CMK (cell line): ENCODE data around the gene ZIC2.

Experiments used
- DNase-seq: peaks from one replicate; pipeline ENCODE4 v3.0.0-alpha.2; 2010; ENCODE audit warnings: low read depth

ZIC2 gene

DNA sequence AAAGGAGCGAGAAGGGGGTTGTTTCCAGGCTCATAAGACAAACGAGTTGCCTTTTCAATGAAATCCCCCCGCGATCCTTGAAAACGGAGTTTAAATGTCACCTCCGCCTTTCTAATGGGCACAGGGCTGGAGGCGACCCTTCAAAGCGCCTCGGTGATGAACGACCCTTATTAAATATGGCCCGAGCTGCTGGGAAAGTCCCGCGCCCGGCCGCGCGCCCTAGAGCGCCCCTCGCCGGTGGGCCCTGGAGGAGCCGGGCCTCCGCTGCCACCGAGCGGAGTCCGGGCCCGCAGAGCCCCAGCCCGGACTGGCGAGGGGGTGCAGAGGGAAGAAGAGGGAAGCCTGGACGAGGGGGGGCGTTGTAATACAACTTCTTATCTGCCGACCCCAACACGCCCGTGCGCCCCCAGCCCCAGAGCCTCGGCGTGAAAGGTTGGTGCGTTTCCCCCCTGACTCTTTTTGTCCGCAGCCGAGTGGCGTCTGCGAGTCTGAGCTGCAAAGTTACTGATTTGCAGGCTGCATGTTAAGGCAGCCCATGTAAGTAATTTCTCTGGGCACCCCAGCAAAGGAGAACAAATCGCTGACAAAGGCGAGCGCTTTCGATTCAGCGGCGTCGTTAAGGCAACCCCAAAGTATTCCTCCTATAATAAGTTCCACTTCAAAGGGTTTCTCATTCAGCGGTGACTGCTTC lies 21.9 kb upstream of the ZIC2 start:
- no peak for DNase-seq

DNA sequence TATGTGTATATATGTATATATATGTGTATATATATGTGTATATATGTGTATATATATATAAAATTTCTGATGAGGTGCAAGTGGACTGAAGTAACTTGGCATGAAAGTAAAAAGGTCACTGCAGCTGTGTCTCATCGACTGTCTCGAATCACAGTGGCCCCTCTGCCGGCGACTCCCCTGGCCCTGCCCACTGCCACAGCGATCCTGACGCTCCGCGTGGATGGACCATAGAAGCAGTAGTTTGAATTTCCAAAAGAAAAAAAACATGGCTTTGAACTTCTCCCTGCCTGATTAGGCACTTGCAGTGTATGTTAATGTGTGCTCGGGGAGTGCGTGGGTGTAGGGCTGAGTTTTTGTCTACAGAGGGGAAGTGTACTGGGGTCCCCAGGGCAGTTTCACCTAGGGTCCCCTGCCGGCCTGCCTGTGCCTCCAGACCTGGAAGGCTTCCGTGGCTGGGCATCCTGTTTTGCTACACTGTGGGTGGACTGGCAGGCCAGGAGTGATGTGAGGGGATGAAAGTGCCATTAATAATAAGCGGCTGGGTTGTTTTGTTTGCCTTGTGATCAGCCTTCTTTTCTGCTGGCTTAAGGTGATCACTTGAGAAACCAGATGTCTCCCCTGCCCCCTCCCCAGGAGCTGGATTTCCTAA lies 20.8 kb upstream of the ZIC2 start:
- no peak for DNase-seq

DNA sequence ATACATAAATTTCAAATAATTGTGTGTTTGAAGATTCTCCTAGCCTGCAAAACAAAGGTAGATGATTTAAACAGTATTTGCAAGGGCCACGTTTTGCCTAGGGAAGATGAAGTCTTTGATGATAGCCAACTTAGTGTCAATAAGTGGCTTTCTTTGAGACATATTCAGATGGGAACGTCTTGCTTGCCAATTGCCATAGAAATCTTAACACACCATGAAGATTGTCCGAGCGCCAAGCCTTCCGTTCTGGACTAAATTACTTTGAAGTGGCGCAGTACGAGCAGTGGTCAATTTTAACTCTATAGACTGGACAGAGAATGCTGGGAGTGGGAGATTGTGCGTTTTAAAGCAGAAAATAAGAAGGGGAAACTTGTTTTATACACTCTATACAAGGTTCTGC lies 19.9 kb upstream of the ZIC2 start:
- DNase-seq: no peak

DNA sequence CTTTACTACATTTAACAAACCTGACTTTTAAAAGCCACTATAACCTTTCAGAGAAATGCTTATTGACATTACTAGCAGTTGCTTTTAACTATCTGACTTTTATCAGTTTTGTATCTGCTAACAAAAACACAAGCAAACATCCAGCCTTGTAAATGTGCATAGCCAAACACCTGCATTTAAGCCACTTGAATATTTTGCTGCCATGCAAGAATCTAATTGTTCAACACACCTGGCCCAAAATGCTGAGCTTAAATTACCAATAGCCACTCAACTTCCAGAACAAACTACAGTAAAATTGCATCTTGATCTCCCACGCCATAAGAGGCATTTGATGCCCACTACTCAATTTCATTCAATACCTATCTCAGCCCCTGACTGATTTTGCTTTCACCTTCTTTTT lies 19.3 kb upstream of the ZIC2 start:
- DNase-seq: no peak

DNA sequence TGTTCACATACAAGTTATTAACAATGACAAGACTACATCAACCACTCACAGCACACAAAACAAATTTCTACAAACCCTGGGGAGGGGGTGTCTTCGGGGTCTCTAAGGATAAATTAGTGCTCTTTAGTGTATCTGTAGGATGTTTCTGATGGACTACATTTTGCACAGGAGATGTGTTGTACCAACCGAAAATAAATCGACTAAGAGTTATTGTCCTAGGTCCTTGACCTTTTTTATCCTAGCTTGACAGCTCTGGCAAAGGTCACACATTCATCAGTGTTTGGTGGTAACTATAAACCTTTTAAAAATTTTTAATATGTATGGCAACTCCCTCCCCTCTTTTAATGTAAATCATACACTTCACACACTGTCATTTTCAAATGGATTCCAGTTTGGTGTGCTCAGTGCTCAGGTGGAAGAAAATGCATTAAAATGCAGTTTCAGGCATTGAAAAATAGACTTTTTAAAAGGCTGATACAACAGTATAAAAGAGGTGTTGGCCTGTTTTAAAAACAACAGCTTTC lies 17.7 kb upstream of the ZIC2 start:
- no peak for DNase-seq

DNA sequence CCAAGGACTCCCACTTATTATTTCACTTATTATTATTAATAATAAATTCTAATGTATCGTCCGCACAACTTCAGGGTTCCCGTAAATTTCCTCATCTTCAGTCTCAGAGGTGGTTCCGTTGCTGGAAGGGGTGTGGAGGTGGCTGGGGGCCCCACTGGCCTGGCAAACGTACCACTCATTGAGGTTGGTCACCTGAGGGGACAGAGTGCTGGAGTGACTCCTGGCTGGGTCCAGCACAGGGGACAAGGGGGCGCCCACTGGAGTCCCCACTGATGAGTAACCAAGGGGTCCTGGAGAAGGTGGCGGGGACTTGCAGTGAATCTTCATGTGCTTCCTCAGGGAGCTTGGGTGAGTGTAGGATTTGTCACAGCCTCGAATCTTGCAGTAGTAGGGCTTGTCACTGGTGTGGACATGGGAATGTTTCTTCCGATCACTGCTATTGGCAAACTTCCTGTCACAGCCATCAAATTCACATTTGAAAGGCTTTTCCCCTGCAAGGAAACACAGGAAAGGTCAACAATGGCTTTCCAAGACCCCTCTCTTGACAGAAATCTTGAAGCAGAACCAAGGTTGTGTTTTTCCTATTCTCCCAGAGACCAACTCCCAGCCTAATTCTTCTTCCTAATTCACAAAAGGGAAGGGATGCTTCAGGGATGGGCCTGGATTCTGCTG lies 16.1 kb upstream of the ZIC2 start:
- no peak for DNase-seq

DNA sequence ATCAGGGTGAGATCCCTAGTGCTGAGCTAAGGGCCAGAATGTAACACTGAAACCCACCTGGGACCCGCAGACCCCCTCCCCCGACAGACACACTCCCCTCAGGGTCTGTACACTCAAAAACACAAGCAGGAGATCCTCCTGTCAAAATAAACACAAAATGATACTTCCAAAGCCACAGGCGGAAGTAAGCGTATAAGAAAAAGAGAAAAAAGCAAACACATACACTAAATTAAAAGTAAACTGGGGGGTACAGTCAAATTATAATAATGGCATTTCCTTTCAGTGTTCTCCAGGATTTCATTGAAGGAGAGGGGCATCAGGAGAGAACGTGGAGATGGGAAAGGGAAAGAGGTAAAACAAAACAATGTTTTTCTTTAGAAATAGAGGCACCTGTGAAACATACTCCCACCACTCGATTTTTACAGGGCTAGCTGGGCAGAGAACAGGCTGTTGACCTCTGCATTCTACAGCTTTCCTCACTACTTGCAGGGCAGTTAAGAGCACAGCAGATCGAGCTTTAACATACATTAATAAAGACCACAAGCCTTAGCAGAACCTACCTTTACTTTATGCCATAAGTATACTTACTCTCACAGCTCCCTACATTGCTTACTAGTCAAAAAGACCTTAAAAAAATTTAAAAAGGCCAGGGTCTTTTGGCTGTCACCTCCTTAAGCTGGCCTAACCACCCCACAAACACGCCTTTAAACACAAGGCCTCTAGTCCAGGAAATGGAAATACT lies 15.3 kb upstream of the ZIC2 start:
- DNase-seq: no peak

DNA sequence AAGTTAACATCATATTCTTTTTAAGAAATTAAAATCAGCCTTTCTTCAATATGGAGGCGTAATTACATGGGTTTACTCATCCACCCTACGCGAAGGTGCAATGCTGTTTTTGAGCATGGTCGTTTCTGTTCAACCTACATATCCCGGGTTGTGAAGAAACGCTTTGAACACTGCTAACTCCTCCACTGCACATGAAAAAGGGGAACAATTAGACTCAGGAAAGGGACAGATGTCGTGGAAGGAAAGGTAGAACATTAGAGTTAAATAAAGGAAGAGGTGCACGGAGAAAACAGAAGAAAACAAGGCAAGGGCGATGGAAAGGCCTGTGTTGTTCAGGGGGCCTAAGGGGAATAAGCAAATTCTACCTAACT lies 14.1 kb upstream of the ZIC2 start:
- DNase-seq: no peak

DNA sequence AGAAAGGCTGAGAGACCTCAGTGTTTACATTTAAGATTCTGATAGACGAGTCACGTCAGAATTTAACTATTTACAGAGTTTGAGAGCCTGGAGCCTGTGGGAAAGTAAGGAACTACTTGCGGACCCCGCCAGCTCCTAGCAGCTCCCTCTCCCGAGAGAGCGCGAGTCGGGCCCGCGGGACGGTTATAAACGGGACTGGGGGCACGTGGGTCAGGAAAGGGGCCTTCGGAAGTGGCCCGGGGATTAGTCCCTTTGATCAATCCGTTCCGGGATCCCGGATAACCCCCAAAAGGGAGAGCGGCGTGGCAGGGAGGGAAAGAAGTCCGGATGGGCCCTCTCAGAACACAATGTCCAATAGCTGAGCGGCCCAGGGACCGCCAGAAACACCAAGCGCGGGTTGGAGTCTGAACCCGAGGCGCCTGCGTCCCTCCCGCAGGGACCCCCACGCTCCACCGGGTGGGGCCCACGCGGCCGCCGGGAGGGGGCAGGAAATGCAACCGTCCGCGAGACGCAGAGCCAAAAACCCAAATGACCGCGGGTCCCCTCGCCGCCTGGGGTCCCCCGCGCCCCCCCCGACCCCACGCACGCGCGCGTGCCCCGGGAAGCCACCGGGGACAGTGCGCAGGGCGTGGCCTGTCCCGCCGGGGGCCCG lies 13.6 kb upstream of the ZIC2 start:
- DNase-seq: no peak

DNA sequence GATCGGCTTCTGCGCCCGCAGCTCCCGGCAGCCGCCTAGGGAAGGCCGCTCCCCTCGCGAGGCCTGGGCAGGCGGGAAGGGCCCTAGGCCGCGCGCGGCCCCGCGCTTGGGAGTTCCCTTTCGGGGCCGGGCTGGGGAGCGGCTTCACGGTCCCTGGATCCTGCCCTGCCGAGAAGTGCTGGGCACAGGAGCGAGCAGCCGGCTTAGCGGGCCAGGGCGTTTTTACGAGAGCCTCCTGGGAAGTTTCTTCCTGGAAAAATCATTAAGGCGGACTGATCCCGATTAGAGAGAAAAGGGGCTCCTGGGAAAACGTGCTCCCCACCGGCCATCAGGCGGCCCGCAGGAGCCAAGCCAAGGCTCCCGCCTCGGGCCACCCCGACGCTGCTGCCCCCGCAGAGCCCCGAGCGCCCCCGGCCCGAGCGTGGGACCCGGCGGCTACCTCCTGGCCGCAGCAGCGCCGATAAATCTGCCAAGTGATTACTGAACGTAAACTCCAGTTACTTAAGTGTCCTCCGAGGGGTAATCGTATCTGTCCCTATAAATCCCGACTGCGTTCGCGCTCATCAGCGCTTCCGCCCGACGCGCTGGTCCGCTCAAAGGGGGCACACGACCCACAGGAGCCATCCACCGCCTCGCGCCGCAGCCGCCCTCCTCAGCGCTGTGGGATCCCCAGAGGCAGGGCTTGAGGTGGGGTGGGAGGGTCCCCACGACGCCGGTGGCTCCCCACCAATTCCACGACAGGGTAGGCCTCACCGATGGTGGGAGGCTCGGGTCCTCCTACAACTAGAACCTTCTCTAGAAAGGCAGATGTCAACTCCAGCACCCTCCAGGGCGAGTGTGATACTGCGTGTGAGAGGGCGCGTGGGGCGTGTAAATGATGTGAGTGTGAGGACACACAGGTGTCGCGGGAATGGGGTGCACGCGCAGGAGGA lies 12.8 kb upstream of the ZIC2 start:
- DNase-seq: no peak

DNA sequence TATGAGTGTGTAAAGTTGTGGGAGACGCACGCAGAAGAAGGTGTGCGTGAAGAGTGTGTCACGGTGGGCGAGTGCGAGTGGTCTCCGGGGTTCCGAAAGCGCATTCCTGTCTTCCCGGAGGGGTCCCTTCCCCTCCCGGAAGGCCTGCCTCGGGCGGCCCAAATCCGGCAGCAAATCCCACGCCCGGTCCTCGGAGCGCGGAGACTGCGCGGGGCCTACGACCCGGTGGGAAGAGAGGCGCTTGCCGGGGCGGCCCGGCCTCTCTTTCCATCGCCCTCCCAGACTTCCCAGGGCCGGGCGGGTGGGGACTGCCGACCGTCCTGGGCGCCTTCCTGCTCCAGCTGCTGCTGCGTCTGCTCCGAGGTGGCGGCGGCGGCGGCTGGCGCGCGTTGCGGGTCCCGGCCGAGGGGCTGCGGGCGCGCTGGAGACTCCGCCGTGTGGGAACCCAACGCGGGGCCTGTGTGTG lies 12.1 kb upstream of the ZIC2 start:
- no peak for DNase-seq

DNA sequence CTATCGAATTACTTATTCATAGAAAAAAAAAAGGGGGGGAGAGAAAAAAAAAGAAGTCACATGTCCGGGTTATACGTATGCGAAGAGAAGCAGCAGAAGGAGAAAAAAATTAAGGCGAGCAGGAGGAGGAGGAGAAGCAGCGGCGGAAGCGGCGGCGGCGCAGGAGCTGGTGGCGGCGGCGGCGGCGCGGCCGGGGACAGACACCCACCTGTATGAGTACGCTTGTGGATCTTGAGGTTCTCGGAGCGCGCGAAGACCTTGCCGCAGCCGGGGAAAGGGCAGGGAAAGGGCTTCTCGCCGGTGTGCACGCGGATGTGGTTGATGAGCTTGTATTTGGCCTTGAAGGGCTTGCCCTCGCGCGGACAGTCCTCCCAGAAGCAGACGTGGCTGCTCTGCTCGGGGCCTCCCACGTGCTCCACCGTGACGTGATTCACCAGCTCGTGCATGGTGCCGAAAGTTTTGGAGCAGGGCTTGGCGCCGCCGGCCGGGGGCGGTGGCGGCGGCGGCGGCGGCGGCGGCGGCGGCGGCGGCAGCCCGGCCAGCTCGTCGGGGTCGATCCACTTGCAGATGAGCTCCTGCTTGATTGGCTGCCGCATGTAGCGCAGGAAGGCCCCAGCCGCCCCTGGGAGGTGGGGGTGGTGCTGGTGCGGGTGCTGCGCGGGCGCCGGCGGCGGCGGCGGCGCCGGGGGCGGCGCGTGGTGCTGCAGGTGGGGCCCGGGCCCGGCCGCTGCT lies 11.5 kb upstream of the ZIC2 start:
- DNase-seq: no peak

DNA sequence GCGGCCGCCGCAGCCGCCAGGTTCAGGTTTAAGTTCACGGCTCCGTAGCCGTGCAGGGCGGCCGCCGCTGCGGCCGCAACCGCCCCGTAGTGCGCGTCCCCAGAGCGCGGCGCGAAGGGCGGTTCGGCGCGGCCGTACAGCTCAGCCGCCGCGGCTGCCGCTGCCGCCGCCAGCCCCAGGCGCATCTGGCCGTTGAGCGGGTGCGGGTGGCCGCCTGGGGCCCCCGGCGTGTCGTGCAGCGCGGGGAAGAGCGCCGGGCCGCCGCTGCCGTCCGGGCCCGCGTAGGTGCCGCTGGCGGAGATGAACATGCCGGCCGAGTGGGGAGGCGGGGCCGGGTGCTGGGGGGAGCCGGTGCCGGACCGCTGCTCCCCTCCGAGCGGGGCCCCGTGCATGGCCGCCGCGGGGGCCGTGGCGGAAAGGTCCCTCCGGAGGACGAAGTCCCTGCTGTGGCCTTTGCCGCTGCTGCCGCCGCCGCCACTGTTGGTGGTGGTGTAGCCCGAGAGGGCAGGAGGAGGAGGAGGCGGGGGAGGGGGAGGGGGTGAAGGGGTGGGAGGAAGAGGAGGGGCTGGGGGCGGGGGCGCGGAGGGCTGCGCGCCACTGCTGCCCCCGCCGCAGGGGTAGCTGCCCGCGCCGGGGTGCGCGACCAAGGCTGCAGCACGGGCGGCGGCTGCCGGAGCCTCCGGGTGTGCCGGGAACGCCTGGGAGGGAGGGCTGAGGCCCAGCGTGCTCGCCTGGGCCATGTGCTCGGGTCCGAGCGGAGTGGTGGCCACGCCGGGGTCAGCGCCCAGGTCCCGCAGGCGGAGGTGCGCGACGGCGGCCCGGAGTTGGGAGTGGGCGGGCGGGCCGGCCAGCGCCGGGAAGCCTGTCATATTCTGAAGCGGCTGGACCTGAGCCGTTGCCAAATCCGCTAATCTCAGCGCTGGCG lies 10.7 kb upstream of the ZIC2 start:
- no peak for DNase-seq

DNA sequence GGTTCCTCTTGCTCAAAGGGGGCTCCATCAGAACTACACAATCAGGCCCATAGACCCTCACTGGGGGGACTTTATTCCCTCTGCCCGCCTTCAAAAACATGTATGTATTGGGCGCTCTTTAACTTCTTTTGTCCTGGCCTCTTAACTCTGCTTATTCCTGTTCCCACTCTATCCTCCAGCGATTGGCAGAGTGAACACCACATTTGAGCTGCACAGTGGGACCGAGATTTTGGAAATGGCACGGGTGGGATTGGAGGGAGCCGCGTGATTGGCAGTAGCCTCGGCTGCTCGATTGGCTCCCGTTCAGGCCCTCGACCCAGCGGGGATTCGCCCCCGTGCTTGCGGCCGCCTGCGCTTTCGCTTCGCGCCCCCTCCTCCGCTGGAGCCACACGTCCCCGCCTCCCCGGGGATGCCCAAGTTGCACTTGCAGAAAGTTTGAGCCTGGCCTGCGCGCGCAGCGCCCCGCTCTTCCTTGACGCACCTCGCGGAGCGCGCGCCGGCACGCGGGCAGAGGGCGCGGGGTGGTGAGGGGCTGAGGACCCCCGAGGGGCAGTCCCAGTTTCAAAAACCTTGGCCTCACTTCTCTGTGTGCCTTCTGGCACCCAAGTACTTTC lies 9.9 kb upstream of the ZIC2 start, which contains the start of gene ZIC5:
Gene ZIC5 (minus strand): TSS at position 192 of the 614 bp plus-strand sequence. CDS start 164 bp downstream, at position 28.
- DNase-seq: no peak

DNA sequence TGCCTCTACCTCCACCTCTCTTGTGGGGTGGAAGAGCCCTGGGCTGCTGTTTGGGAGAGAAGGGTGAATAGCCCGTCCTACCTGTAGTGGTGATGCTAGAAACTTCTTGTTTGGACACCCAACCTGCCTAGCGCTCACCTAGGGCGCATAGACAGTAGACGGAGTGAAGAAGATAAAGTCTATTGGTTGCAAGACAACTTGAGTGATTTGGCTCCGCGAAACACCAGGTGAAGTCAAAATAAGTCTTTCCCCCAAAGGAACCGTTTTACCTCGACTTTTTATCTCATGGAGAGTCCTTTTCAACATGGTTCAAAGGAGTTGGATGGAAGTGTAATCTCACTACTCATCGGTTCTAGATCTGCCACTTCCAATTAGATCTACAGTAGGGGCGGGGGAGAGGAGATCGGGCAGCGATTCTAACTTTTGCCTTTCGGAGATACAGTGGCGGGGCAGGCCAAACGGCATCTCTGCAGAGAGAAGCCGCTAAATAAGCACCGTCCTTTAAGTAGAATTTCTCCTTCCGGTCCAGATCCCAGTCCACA lies 9.3 kb upstream of the ZIC2 start:
- no peak for DNase-seq

DNA sequence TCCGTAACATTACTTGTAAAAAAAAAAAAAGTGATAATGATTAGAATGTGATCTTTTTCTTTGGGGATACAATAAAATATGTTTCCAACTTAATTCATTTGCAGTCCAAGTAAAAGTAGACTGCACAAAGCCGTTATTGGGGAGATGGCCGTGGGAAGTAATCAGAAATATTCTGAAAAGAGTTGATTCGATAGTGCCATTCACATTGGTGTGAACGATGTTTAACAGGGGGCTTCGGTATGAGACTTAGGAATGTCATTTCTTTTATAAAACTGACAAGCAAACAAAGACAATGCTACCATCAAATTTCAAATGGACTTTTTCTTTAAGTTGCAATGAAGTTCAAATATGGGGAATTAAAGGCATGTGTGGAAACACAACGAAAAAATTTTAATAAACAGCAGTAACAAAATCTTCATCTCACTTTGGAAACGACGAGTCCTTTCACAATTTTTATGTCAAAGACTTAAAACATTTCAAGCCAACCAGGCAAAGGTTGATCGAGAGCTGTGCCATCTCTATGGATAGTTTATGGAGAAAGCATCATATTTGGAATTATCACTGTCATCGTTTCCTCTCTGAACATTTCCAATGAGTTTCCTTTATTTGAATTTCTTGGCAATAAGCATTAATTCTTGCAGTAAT lies 8.3 kb upstream of the ZIC2 start:
- DNase-seq: no peak

DNA sequence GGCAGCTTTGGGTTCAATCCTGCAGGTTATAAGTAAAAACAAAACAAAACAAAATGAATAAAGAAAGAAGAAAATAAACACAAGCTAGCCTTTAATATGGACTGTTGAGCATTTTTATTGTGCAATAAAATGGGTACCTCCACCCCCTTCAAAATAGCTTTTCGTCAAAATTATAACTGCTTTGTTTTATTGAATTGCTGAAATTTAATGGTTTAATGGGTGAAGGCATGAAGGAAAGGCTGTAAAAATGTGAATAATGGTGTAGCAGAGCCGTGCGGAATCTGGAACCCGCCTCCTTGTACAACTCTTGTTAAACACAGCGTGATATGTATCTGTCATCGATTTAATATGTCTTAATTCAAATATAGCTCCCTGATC lies 7.8 kb upstream of the ZIC2 start:
- no peak for DNase-seq
